ENCODE data around the gene ECE1. TPM values are rescaled to one million over a fixed set of nuclear protein-coding genes. Genes with fewer than 3 reads are reported as not detected.

The ECE1 gene
- total and polyA plus RNA-seq, 2 of the 8 experiments (the other 6 are each of a cell fraction or from before 2014, with no cell fraction given): 21.4 to 36.8 TPM

GRCh38 chr1:21182181-21182731, 108.0 kb downstream of the ECE1 start:
- no peaks in the 10 kb centered on the region for H3K4me1 ChIP-seq (replicated peaks in 1 of 4; ENCODE audit: control insufficient read depth in 3 of 4, insufficient read depth in 4 of 4, low read length in 3 of 4)
- no peak overlapping the region for H4K91ac ChIP-seq (replicated peaks; ENCODE audit: insufficient read length, low read length)
- no peak overlapping the region for H3K23ac ChIP-seq (ENCODE audit: insufficient read length)
- H3K9me3 ChIP-seq (ENCODE audit: insufficient read depth in 2 of 2, low read depth in 1 of 2, low read length in 1 of 2): no peaks in the 10 kb centered on the region
- no peak overlapping the region for H2BK120ac ChIP-seq (replicated peaks; ENCODE audit: low read depth, low read length)
- H3K27ac ChIP-seq (ENCODE audit: low read depth, low read length): no peak overlapping the region
- FAIRE-seq (no peak), DNase-seq (ENCODE audit: low read depth in 1 of 2, low spot score in 2 of 2) (no peak)
- WGBS, 2 experiments (ENCODE audit: extremely low coverage in 1 of 2, insufficient coverage in 1 of 2, insufficient read length in 1 of 2, insufficient replicate concordance in 2 of 2, low coverage in 1 of 2, low lambda C conversion rate in 2 of 2, missing lambda C conversion rate in 1 of 2): 94% methylated on average over 7 of the region's 7 CpGs; no CpG with 5 or more reads in 1 of the 2 experiments
- H4K8ac ChIP-seq (ENCODE audit: extremely low read depth, insufficient read depth, low read length): no peak overlapping the region
- no peak overlapping the region for H3K4me3 ChIP-seq (ENCODE audit: extremely low read depth in 1 of 4, insufficient read depth in 2 of 4, low read depth in 3 of 4, low read length in 4 of 4)
- H4K20me1 ChIP-seq (replicated peaks in 1 of 2; ENCODE audit: control insufficient read depth in 1 of 2, insufficient read depth in 2 of 2, low read length in 2 of 2): peaks cover 0 to 5% of the 10 kb centered on the region in 2 experiments
- H3K23me2 ChIP-seq (ENCODE audit: low read depth, low read length): no peaks in the 10 kb centered on the region
- H3K9ac ChIP-seq (replicated peaks in 1 of 4; ENCODE audit: extremely low read depth in 1 of 4, low read depth in 3 of 4, low read length in 3 of 4): no peak overlapping the region
- no peak overlapping the region for H3K18ac ChIP-seq (ENCODE audit: extremely low read depth, low read length)
- no peaks in the 10 kb centered on the region for H3K79me2 ChIP-seq (ENCODE audit: control insufficient read depth in 1 of 2, insufficient read depth in 2 of 2, low read length in 2 of 2)
- H2BK12ac ChIP-seq (ENCODE audit: low read depth, low read length): no peak overlapping the region
- H3K36me3 ChIP-seq (ENCODE audit: control insufficient read depth in 2 of 4, insufficient read depth in 4 of 4, low read length in 3 of 4): no peaks in the 10 kb centered on the region
- no peak overlapping the region for H3K56ac ChIP-seq (replicated peaks; ENCODE audit: insufficient read length, low read depth, low read length)
- no peak overlapping the region for H2BK5ac ChIP-seq (ENCODE audit: low read depth, low read length)
- H3K27me3 ChIP-seq (replicated peaks in 1 of 4; ENCODE audit: control insufficient read depth in 3 of 4, extremely low read depth in 1 of 4, insufficient read depth in 3 of 4, low read length in 3 of 4): peaks cover 11 to 48% (median 35%) of the 10 kb centered on the region in 4 experiments
- H2BK20ac ChIP-seq (ENCODE audit: low read length): no peak overlapping the region
- H2AK5ac ChIP-seq (ENCODE audit: low read depth, low read length): no peak overlapping the region
- ChIA-PET CTCF (ENCODE audit: partially characterized antibody) (interaction anchor here (0.5 to 6.3 kb wide), 3 partner anchors 8 to 582 kb away, joined by 3 to 35 read pairs (median 3); no protein-coding TSS in a partner anchor), POLR2A (ENCODE audit: partially characterized antibody) (interaction anchor here (0.9 kb wide), 1 partner anchor 548 kb away, joined by 3 read pairs; no protein-coding TSS in a partner anchor)
- no peaks in the 10 kb centered on the region for H3K79me1 ChIP-seq (ENCODE audit: low read depth, low read length)
- H2AFZ ChIP-seq (ENCODE audit: low read length): no peak overlapping the region
- no peak overlapping the region for H3K4ac ChIP-seq (replicated peaks; ENCODE audit: insufficient read length, low read depth, low read length)
- no peak overlapping the region for H3K4me2 ChIP-seq (ENCODE audit: insufficient read depth in 1 of 2, low read depth in 2 of 2, low read length in 2 of 2)
- H3K14ac ChIP-seq (ENCODE audit: insufficient read length): no peak overlapping the region
- H2BK15ac ChIP-seq (ENCODE audit: low read length): no peak overlapping the region
- H4K5ac ChIP-seq (ENCODE audit: insufficient read length, low read depth, low read length): no peak overlapping the region
